Endothelial cell of umbilical vein (primary cell): Measurements from ENCODE around the gene DIAPH2.

Experiments used
- POLR2A ChIP-seq: IDR thresholded peaks from 2 replicates; pipeline ENCODE4 v1.6.1; 2012; ENCODE audit warnings: low read depth, mild to moderate bottlenecking, control low read depth, low read length
- POLR2AphosphoS5 ChIP-seq: IDR thresholded peaks from 2 replicates; pipeline ENCODE4 v1.6.1; 2012; ENCODE audit warnings: low read depth, mild to moderate bottlenecking, control low read depth, low read length, moderate library complexity; ENCODE audit not compliant: insufficient read depth
- TF ChIP-seq, protein P1 (sequence below), 2 donors: IDR thresholded peaks; 1 replicate in 1 of 2; 2 replicates in 1 of 2; pipeline ENCODE4 v1.5.1; 2011; ENCODE audit warnings: low read length in 2 of 2, mild to moderate bottlenecking in 2 of 2, moderate library complexity in 2 of 2, control low read depth in 1 of 2, inconsistent platforms in 1 of 2, low read depth in 1 of 2; ENCODE audit not compliant: insufficient read depth in 1 of 2; ENCODE audit errors: extremely low read depth in 1 of 2

DNA sequence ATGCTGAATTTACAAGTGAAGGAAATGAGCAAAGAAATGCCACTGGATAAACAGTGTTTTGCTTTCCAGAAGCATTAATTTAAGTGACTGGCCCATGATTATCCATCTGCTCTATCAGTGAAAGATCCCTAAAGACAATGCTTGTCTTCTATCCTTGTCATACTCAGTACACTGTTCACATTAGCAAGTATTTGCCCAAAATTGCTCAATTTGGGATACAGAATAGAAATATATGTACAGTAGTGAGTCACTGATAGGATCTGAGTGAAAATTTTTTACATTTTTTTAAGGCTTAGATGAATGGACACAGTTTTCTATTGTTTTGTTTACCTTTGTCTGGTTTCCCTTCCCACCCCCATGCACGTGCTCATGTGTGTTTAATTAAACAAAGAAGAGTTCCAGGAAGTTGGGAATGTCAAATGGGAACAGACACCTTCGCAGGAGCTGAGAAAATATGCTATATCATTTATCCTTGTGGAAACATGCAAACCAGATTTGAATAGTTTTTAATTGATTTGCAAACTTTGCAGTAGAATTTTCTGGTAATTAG, 855.4 kb downstream of the DIAPH2 start:
- TF ChIP-seq, protein P1, sequence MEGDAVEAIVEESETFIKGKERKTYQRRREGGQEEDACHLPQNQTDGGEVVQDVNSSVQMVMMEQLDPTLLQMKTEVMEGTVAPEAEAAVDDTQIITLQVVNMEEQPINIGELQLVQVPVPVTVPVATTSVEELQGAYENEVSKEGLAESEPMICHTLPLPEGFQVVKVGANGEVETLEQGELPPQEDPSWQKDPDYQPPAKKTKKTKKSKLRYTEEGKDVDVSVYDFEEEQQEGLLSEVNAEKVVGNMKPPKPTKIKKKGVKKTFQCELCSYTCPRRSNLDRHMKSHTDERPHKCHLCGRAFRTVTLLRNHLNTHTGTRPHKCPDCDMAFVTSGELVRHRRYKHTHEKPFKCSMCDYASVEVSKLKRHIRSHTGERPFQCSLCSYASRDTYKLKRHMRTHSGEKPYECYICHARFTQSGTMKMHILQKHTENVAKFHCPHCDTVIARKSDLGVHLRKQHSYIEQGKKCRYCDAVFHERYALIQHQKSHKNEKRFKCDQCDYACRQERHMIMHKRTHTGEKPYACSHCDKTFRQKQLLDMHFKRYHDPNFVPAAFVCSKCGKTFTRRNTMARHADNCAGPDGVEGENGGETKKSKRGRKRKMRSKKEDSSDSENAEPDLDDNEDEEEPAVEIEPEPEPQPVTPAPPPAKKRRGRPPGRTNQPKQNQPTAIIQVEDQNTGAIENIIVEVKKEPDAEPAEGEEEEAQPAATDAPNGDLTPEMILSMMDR (IDR thresholded peaks at IDR 0.05; ENCODE audit: extremely low read depth in 1 of 2, insufficient read depth in 1 of 2, low read depth in 1 of 2, low read length in 2 of 2), result no peak
- TF ChIP-seq POLR2AphosphoS5 (no peak), POLR2A (no peak)
